Cardiac muscle cell (in vitro differentiated cells and primary cell): Measurements from ENCODE around the gene ZNF687. TPM values are rescaled to one million over a fixed set of nuclear protein-coding genes. Genes with fewer than 3 reads are reported as not detected.

ENCODE experiments used
- DNase-seq, 2 donors: peaks; one replicate each; pipeline versions ENCODE4 v3.0.0 to v3.0.0-alpha.2; 2010 to 2017; ENCODE audit warnings: low read depth in 1 of 2, low spot score in 1 of 2
- H3K27ac ChIP-seq: fragments of 200-600 bp; sonication (generic); 2 replicates; pipeline ENCODE4 v1.5.1; 2016
- H3K27me3 ChIP-seq: fragments of 200-600 bp; sonication (generic); 2 replicates; pipeline ENCODE4 v1.6.0; 2016; ENCODE audit warnings: control low read depth
- H3K36me3 ChIP-seq: fragments of 200-600 bp; sonication (generic); 2 replicates; pipeline ENCODE4 v1.5.1; 2016; ENCODE audit warnings: control low read depth
- H3K4me1 ChIP-seq: fragments of 200-600 bp; sonication (generic); 2 replicates; pipeline ENCODE4 v1.8.1; 2017; ENCODE audit warnings: low read depth, mild to moderate bottlenecking, mixed run types
- H3K4me3 ChIP-seq: fragments of 200-600 bp; sonication (generic); 2 replicates; pipeline ENCODE4 v1.5.1; 2016; ENCODE audit warnings: mild to moderate bottlenecking
- H3K9me3 ChIP-seq: fragments of 200-600 bp; sonication (generic); 2 replicates; pipeline ENCODE4 v1.5.1; 2017; ENCODE audit warnings: low read depth, mild to moderate bottlenecking, control low read depth
- CTCF ChIP-seq: IDR thresholded peaks from 2 replicates; pipeline ENCODE4 v1.5.1; 2012; ENCODE audit warnings: low read depth, mild to moderate bottlenecking, low read length
- polyA plus RNA-seq: library from polyadenylated mRNA; unstranded; fragments of >200 nt; fragmentation: Nextera tagmentation; extraction: Ambion mirVana; gene quantifications from 2 replicates; pipeline ENCODE4 v1.2.1, GENCODE V29; 2016
- total RNA-seq: library from RNA; depleted of rRNA; stranded (reverse); fragments of >200 nt; gene quantifications from 2 replicates; pipeline ENCODE4 v1.2.3, GENCODE V29; 2016

Gene ZNF687
- total RNA-seq (31.9 and 48.5 TPM in 2 replicates), polyA plus RNA-seq (3.6 and 5.4 TPM in 2 replicates)

GRCh38 chr1:151281969-151282882 lies at the start of gene ZNF687:
Gene ZNF687 (plus strand): TSS chr1:151282299. CDS start chr1:151286292, 3,993 bp downstream.
- TF ChIP-seq CTCF = no peak
- Histone ChIP-seq H3K36me3 (peaks cover 8% of the 10 kb centered on the region), H3K4me1 (peaks cover 10% of the 10 kb centered on the region), H3K9me3 (no peaks in the 10 kb centered on the region), H3K27ac (peak within 1 kb of the TSS; percentile 98), H3K4me3 (peak within 1 kb of the TSS; percentile 82), H3K27me3 (no peaks in the 10 kb centered on the region)
- DNase-seq = peak; percentile 100

- Histone ChIP-seq H3K4me3 (no peak overlapping the region), H3K27ac (no peak overlapping the region), H3K36me3 (peaks cover 76% of the 10 kb centered on the region), H3K27me3 (no peaks in the 10 kb centered on the region), H3K4me1 (no peaks in the 10 kb centered on the region), H3K9me3 (no peaks in the 10 kb centered on the region)
- DNase-seq = no peak
- TF ChIP-seq CTCF = no peak
Measured at GRCh38 chr1:151235235-151235634, 46.9 kb upstream of the ZNF687 start.

GRCh38 chr1:151237678-151238466 lies 44.2 kb upstream of the ZNF687 start:
- Histone ChIP-seq H3K4me1 (no peaks in the 10 kb centered on the region), H3K27me3 (no peaks in the 10 kb centered on the region), H3K9me3 (no peaks in the 10 kb centered on the region), H3K36me3 (peaks cover 77% of the 10 kb centered on the region), H3K27ac (no peak overlapping the region), H3K4me3 (no peak overlapping the region)
- no peak for TF ChIP-seq CTCF
- no peak for DNase-seq

GRCh38 chr1:151238467-151238739 lies 43.7 kb upstream of the ZNF687 start:
- no peaks in the 10 kb centered on the region for H3K27me3 ChIP-seq
- H3K9me3 ChIP-seq = no peaks in the 10 kb centered on the region
- no peak for TF ChIP-seq CTCF
- H3K27ac ChIP-seq = no peak overlapping the region
- no peaks in the 10 kb centered on the region for H3K4me1 ChIP-seq
- H3K4me3 ChIP-seq = no peak overlapping the region
- H3K36me3 ChIP-seq = peaks cover 82% of the 10 kb centered on the region
- DNase-seq = peak in 1 of 2 donors; percentile 66

GRCh38 chr1:151242442-151242841 lies 39.7 kb upstream of the ZNF687 start:
- no peaks in the 10 kb centered on the region for H3K9me3 ChIP-seq
- no peaks in the 10 kb centered on the region for H3K27me3 ChIP-seq
- H3K4me3 ChIP-seq = no peak overlapping the region
- TF ChIP-seq CTCF = no peak
- no peak overlapping the region for H3K27ac ChIP-seq
- DNase-seq = no peak
- H3K36me3 ChIP-seq = peaks cover 77% of the 10 kb centered on the region
- H3K4me1 ChIP-seq = no peaks in the 10 kb centered on the region
